Astrocyte (in vitro differentiated cells and primary cell): ENCODE results near the gene RIPOR3. TPM values are rescaled to one million over a fixed set of nuclear protein-coding genes. Genes with fewer than 3 reads are reported as not detected.

Experiments used
- DNase-seq: peaks from one replicate; pipeline ENCODE4 v3.0.0-alpha.2; 2010; ENCODE audit warnings: low read depth
- FAIRE-seq: peaks from 2 replicates; lab custom pipeline; 2011; peaks lifted over from hg19 to GRCh38; lab: Jason Lieb, UNC
- H2AFZ ChIP-seq: 2 replicates; pipeline ENCODE4 v1.6.0; 2012; ENCODE audit warnings: low read depth, low read length, inconsistent platforms
- H3K27ac ChIP-seq: 2 replicates; pipeline ENCODE4 v1.5.1; 2011; ENCODE audit warnings: low read depth, low read length, inconsistent platforms
- H3K27me3 ChIP-seq: 2 replicates; pipeline ENCODE4 v1.6.0; 2011; ENCODE audit warnings: low read length, inconsistent platforms; ENCODE audit not compliant: insufficient read depth
- H3K36me3 ChIP-seq: 2 replicates; pipeline ENCODE4 v1.5.1; 2011; ENCODE audit warnings: low read length, inconsistent platforms; ENCODE audit not compliant: insufficient read depth
- H3K4me1 ChIP-seq: 2 replicates; pipeline ENCODE4 v1.5.1; 2011; ENCODE audit warnings: low read length, inconsistent platforms; ENCODE audit not compliant: insufficient read depth
- H3K4me2 ChIP-seq: 2 replicates; pipeline ENCODE4 v1.6.0; 2012; ENCODE audit warnings: low read length, inconsistent platforms
- H3K4me3 ChIP-seq: 2 replicates; pipeline ENCODE4 v1.5.1; 2011; ENCODE audit warnings: low read depth, mild to moderate bottlenecking, low read length, inconsistent platforms; ENCODE audit not compliant: insufficient read depth
- H3K79me2 ChIP-seq: 2 replicates; pipeline ENCODE4 v1.6.0; 2012; ENCODE audit warnings: mild to moderate bottlenecking, low read length, inconsistent platforms; ENCODE audit not compliant: insufficient read depth
- H3K9ac ChIP-seq: 2 replicates; pipeline ENCODE4 v1.6.0; 2012; ENCODE audit warnings: mild to moderate bottlenecking, low read length, inconsistent platforms
- H3K9me3 ChIP-seq: 2 replicates; pipeline ENCODE4 v1.5.1; 2012; ENCODE audit warnings: low read depth, mild to moderate bottlenecking, low read length, inconsistent platforms; ENCODE audit not compliant: insufficient read depth
- H4K20me1 ChIP-seq: 2 replicates; pipeline ENCODE4 v1.6.0; 2012; ENCODE audit warnings: low read length, inconsistent platforms; ENCODE audit not compliant: insufficient read depth
- H3K27ac Mint-ChIP-seq: one replicate; pipeline ENCODE4 v1.8.0; 2021; ENCODE audit warnings: mild to moderate bottlenecking, mixed read lengths; ENCODE audit not compliant: unreplicated experiment
- H3K27me3 Mint-ChIP-seq: one replicate; pipeline ENCODE4 v1.8.0; 2021; ENCODE audit warnings: low read depth, mixed read lengths; ENCODE audit not compliant: unreplicated experiment
- H3K36me3 Mint-ChIP-seq: one replicate; pipeline ENCODE4 v1.8.0; 2021; ENCODE audit warnings: low read depth, mixed read lengths; ENCODE audit not compliant: unreplicated experiment
- H3K4me1 Mint-ChIP-seq: one replicate; pipeline ENCODE4 v1.8.0; 2021; ENCODE audit warnings: low read depth, mixed read lengths; ENCODE audit not compliant: unreplicated experiment
- H3K4me3 Mint-ChIP-seq: one replicate; pipeline ENCODE4 v1.8.0; 2021; ENCODE audit warnings: mild to moderate bottlenecking, moderate library complexity, mixed read lengths; ENCODE audit not compliant: unreplicated experiment
- H3K9me3 Mint-ChIP-seq: one replicate; pipeline ENCODE4 v1.8.0; 2021; ENCODE audit warnings: mild to moderate bottlenecking, mixed read lengths; ENCODE audit not compliant: unreplicated experiment
- EZH2 ChIP-seq: IDR thresholded peaks from 2 replicates; pipeline ENCODE4 v1.6.1; 2012; ENCODE audit warnings: mild to moderate bottlenecking, low read length, inconsistent platforms; ENCODE audit not compliant: insufficient read depth
- total RNA-seq: library from RNA; stranded (reverse); gene quantifications from 2 replicates; pipeline ENCODE4 v1.2.1, GENCODE V29; 2021
- TF ChIP-seq, protein P1 (sequence below): IDR thresholded peaks from 2 replicates; pipeline ENCODE4 v1.5.1; 2011; ENCODE audit warnings: low read depth, mild to moderate bottlenecking, inconsistent platforms, low read length, moderate library complexity; ENCODE audit not compliant: insufficient read depth

Gene RIPOR3
- total RNA-seq, 1 donor from 2014 or later, result 0.39 TPM

DNA sequence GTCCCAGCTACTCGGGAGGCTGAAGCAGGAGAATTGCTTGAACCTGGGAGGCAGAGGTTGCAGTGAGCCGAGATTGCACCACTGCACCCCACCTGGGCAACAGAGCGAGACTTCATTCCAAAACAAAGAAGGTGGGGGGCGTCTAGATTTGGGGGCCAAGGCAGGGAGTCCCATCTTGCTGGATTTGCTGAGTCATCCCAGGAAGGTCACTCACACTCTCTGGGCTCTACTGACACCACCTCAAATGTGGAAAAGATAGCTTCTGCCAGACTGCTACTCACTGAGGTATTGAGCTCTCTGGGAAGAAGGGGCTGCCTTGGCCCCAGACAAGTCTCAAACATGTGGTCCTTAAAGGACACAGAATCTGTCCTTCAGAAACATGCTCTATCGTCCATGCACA lies 74.3 kb downstream of the RIPOR3 start:
- H3K9me3 ChIP-seq, result peaks cover 8% of the 10 kb centered on the region
- Mint-ChIP-seq H3K36me3 (no peaks in the 10 kb centered on the region), H3K4me1 (peaks cover 4% of the 10 kb centered on the region), H3K27me3 (no peaks in the 10 kb centered on the region), H3K4me3 (no peak overlapping the region), H3K9me3 (peaks cover 1% of the 10 kb centered on the region), H3K27ac (no peak overlapping the region)
- DNase-seq (no peak), FAIRE-seq (no peak)
- no peaks in the 10 kb centered on the region for H3K36me3 ChIP-seq
- TF ChIP-seq, protein P1, sequence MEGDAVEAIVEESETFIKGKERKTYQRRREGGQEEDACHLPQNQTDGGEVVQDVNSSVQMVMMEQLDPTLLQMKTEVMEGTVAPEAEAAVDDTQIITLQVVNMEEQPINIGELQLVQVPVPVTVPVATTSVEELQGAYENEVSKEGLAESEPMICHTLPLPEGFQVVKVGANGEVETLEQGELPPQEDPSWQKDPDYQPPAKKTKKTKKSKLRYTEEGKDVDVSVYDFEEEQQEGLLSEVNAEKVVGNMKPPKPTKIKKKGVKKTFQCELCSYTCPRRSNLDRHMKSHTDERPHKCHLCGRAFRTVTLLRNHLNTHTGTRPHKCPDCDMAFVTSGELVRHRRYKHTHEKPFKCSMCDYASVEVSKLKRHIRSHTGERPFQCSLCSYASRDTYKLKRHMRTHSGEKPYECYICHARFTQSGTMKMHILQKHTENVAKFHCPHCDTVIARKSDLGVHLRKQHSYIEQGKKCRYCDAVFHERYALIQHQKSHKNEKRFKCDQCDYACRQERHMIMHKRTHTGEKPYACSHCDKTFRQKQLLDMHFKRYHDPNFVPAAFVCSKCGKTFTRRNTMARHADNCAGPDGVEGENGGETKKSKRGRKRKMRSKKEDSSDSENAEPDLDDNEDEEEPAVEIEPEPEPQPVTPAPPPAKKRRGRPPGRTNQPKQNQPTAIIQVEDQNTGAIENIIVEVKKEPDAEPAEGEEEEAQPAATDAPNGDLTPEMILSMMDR, result no peak
- no peak for TF ChIP-seq EZH2
- no peak overlapping the region for H3K4me3 ChIP-seq
- H3K79me2 ChIP-seq, result no peaks in the 10 kb centered on the region
- H3K4me2 ChIP-seq, result no peak overlapping the region
- no peaks in the 10 kb centered on the region for H3K4me1 ChIP-seq
- H3K9ac ChIP-seq, result no peak overlapping the region
- H3K27me3 ChIP-seq, result peaks cover 3% of the 10 kb centered on the region
- no peaks in the 10 kb centered on the region for H4K20me1 ChIP-seq
- H3K27ac ChIP-seq, result no peak overlapping the region
- no peak overlapping the region for H2AFZ ChIP-seq

- Histone ChIP-seq H3K9ac (no peak overlapping the region), H3K27me3 (peaks cover 3% of the 10 kb centered on the region), H4K20me1 (no peaks in the 10 kb centered on the region), H3K36me3 (no peaks in the 10 kb centered on the region), H3K9me3 (no peaks in the 10 kb centered on the region), H3K4me3 (no peak overlapping the region), H3K79me2 (no peaks in the 10 kb centered on the region), H3K4me1 (no peaks in the 10 kb centered on the region), H3K4me2 (no peak overlapping the region), H3K27ac (no peak overlapping the region), H2AFZ (no peak overlapping the region)
- Mint-ChIP-seq H3K9me3 (no peaks in the 10 kb centered on the region), H3K36me3 (no peaks in the 10 kb centered on the region), H3K4me1 (peaks cover 4% of the 10 kb centered on the region), H3K27ac (no peak overlapping the region), H3K4me3 (no peak overlapping the region), H3K27me3 (peaks cover 4% of the 10 kb centered on the region)
- DNase-seq, result no peak
- no peak for FAIRE-seq
- TF ChIP-seq EZH2, result no peak
- TF ChIP-seq, protein P1, result no peak
Measured at GRCh38 chr20:50615407-50615806, 75.9 kb downstream of the RIPOR3 start.

DNA sequence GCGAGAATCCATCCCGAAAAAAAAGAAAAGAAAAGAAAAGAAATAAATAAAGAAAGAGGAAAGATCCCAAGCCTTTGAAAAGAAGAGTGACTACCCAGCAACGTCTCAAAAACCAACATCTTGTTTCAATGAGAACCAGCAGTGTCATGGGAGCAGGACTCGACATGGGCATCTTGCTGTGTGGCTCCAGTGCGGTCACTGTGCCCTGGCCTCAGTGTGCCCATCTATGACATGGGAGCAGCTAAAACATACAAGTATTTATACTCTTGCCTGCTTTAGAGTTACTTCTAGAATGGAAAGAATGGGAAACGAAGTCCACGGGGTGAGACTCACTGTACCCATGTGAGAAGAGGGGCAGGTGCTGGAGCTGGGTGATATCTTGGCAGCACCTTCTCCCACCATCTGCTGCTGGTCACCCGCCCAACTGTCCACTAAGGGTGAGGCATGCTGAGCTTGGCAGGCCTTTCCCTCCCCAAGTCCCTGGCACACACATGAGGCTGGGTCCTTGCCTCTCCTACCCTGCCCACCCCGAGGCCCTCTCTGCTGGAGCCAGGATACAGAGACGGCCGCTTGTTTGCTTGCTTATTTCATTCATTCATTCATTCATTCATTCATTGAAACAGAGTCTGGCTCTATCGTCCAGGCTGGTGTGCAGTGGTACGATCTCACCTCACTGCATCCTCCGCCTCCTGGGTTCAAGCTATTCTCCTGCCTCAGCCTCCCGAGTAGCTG lies 77.7 kb downstream of the RIPOR3 start:
- no peaks in the 10 kb centered on the region for H3K4me1 ChIP-seq
- no peak overlapping the region for H3K27ac ChIP-seq
- H3K4me2 ChIP-seq, result no peak overlapping the region
- H3K4me3 ChIP-seq, result no peak overlapping the region
- Mint-ChIP-seq H3K4me3 (no peak overlapping the region), H3K27me3 (peaks cover 8% of the 10 kb centered on the region), H3K9me3 (no peaks in the 10 kb centered on the region), H3K27ac (peak overlapping the region; percentile 50), H3K4me1 (no peaks in the 10 kb centered on the region), H3K36me3 (no peaks in the 10 kb centered on the region)
- DNase-seq, result no peak
- no peaks in the 10 kb centered on the region for H4K20me1 ChIP-seq
- no peak overlapping the region for H3K9ac ChIP-seq
- H2AFZ ChIP-seq, result no peak overlapping the region
- no peaks in the 10 kb centered on the region for H3K79me2 ChIP-seq
- no peaks in the 10 kb centered on the region for H3K36me3 ChIP-seq
- no peaks in the 10 kb centered on the region for H3K9me3 ChIP-seq
- TF ChIP-seq, protein P1, result no peak
- no peak for TF ChIP-seq EZH2
- H3K27me3 ChIP-seq, result peaks cover 3% of the 10 kb centered on the region
- FAIRE-seq, result no peak
